GM21528 (cell line): ENCODE results near the gene ZNF101.

ENCODE experiments used
- ATAC-seq: cut with Tn5 transposase; IDR thresholded peaks from one replicate; pipeline ENCODE4 v1.9.1; 2021; ENCODE audit warnings: mild to moderate bottlenecking, moderate library complexity; ENCODE audit not compliant: unreplicated experiment, low FRiP score

The ZNF101 gene

GRCh38 chr19:19637523-19638251 is 31.0 kb upstream of the ZNF101 start:
- no peak for ATAC-seq

- no peak for ATAC-seq
Observed at GRCh38 chr19:19642506-19643157, 26.0 kb upstream of the ZNF101 start.

GRCh38 chr19:19643158-19644053 is 25.2 kb upstream of the ZNF101 start, which contains the start of gene GMIP:
Gene GMIP (minus strand): TSS chr19:19643657. CDS start chr19:19643529, 128 bp downstream.
- ATAC-seq = peak; percentile 71

- ATAC-seq = no peak
Observed at GRCh38 chr19:19644054-19644388, 24.6 kb upstream of the ZNF101 start.

GRCh38 chr19:19645233-19645870 is 23.3 kb upstream of the ZNF101 start:
- no peak for ATAC-seq

GRCh38 chr19:19647037-19647835 is 21.4 kb upstream of the ZNF101 start:
- no peak for ATAC-seq

- no peak for ATAC-seq
Observed at GRCh38 chr19:19649155-19649554, 19.5 kb upstream of the ZNF101 start.

GRCh38 chr19:19649580-19649995 is 19.1 kb upstream of the ZNF101 start:
- no peak for ATAC-seq

- ATAC-seq = no peak
Observed at GRCh38 chr19:19650331-19650730, 18.3 kb upstream of the ZNF101 start.

- ATAC-seq = no peak
Observed at GRCh38 chr19:19651076-19651475, 17.6 kb upstream of the ZNF101 start.

- ATAC-seq = no peak
Observed at GRCh38 chr19:19652482-19653295, 15.9 kb upstream of the ZNF101 start.

GRCh38 chr19:19653597-19654147 is 15.0 kb upstream of the ZNF101 start:
- ATAC-seq = no peak

- ATAC-seq = no peak
Observed at GRCh38 chr19:19654441-19654840, 14.2 kb upstream of the ZNF101 start.

GRCh38 chr19:19655051-19655594 is 13.5 kb upstream of the ZNF101 start:
- ATAC-seq = no peak

GRCh38 chr19:19655641-19656343 is 12.8 kb upstream of the ZNF101 start:
- no peak for ATAC-seq

- ATAC-seq = no peak
Observed at GRCh38 chr19:19656451-19657396, 11.9 kb upstream of the ZNF101 start.

GRCh38 chr19:19657397-19657783 is 11.2 kb upstream of the ZNF101 start:
- ATAC-seq = no peak
